Uterus (tissue), 4 donors: Measurements from ENCODE around the gene IGFLR1. TPM values are rescaled to one million over a fixed set of nuclear protein-coding genes. Genes with fewer than 3 reads are reported as not detected.
"Not testable (repeated sequence)": the region's sequence is repeated elsewhere in the genome, so short reads cannot be mapped to it uniquely, and the experiment has no call there.

Experiments
- DNase-seq, 2 donors: peaks; one replicate each; pipeline ENCODE4 v3.0.0-alpha.2; 2019 to 2020
- H3K27ac ChIP-seq, 2 donors: fragments of 200-600 bp; sonication (generic); 1 replicate in 1 of 2; 2 replicates in 1 of 2; pipeline ENCODE4 v1.5.1; 2016 to 2018
- H3K27me3 ChIP-seq, 2 donors: fragments of 200-600 bp; sonication (generic); one replicate each; pipeline ENCODE4 v1.5.1; 2018 to 2019; ENCODE audit warnings: control low read depth in 1 of 2
- H3K36me3 ChIP-seq, 2 donors: fragments of 200-600 bp; sonication (generic); one replicate each; pipeline ENCODE4 v1.5.1; 2019; ENCODE audit warnings: control low read depth in 1 of 2
- H3K4me1 ChIP-seq, 2 donors: fragments of 200-600 bp; sonication (generic); one replicate each; pipeline ENCODE4 v1.5.1; 2018 to 2019; ENCODE audit warnings: control low read depth in 1 of 2
- H3K4me3 ChIP-seq, 2 donors: fragments of 200-600 bp; sonication (generic); 1 replicate in 1 of 2; 2 replicates in 1 of 2; pipeline ENCODE4 v1.5.1; 2018 to 2019; ENCODE audit warnings: mild to moderate bottlenecking in 1 of 2
- H3K9me3 ChIP-seq, 2 donors: fragments of 200-600 bp; sonication (generic); one replicate each; pipeline ENCODE4 v1.5.1; 2019; ENCODE audit warnings: control low read depth in 1 of 2
- POLR2A ChIP-seq, 2 donors: fragments of 450-650 bp; IDR thresholded peaks; one replicate each; pipeline ENCODE4 v1.6.1; 2016; ENCODE audit warnings: antibody characterized with exemption in 2 of 2, mild to moderate bottlenecking in 1 of 2, moderate library complexity in 1 of 2
- intact Hi-C: fragments of 100-400 bp; cut with DNase I; formaldehyde crosslinking; loops from one replicate; pipeline ENCODE4 v1.15.1; 2023; ENCODE audit warnings: low total_unique reads
- total RNA-seq, 4 donors: library from RNA; depleted of rRNA in 3 of 4; stranded (reverse); fragments of >200 nt in 3 of 4; gene quantifications; one replicate each; pipeline versions ENCODE4 v1.1.0 to v1.2.4, GENCODE V29; 2014 to 2023
- TF ChIP-seq, protein P1 (sequence below), 4 experiments: fragments of 200-600 bp in 2 of 4; fragments of 450-650 bp in 2 of 4; sonication (generic) in 2 of 4; IDR thresholded peaks; one replicate each; pipeline ENCODE4 v1.5.1; 2016 to 2019; ENCODE audit warnings: antibody characterized with exemption in 4 of 4, mild to moderate bottlenecking in 2 of 4, moderate library complexity in 1 of 4
- donor health status: DM: yes; HTN: yes; CAD: no.

Gene IGFLR1
- total RNA-seq, 4 donors from 2014 or later, result 0.77 to 5.3 (median 2.2) TPM

DNA sequence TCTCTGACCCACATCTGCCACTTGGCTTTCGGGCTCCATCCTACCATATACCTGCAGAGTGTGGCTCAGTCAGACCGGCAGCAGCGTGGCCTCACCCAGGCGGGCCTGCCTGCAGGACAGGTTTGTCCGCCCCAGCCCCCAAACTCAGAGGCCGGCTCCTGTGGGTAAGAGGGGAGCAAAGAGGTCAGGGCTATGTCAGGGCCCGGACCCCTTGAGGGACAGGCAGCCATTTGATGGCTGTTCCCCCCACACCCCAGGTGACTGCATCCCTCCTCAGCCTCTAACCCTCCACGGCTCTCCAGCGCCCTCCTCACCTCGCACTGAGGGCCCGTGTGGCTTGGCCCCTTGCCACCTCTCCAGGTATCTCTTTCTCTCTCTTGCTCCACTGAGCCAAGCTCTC, 50.2 kb downstream of the IGFLR1 start:
- TF ChIP-seq, protein P1, sequence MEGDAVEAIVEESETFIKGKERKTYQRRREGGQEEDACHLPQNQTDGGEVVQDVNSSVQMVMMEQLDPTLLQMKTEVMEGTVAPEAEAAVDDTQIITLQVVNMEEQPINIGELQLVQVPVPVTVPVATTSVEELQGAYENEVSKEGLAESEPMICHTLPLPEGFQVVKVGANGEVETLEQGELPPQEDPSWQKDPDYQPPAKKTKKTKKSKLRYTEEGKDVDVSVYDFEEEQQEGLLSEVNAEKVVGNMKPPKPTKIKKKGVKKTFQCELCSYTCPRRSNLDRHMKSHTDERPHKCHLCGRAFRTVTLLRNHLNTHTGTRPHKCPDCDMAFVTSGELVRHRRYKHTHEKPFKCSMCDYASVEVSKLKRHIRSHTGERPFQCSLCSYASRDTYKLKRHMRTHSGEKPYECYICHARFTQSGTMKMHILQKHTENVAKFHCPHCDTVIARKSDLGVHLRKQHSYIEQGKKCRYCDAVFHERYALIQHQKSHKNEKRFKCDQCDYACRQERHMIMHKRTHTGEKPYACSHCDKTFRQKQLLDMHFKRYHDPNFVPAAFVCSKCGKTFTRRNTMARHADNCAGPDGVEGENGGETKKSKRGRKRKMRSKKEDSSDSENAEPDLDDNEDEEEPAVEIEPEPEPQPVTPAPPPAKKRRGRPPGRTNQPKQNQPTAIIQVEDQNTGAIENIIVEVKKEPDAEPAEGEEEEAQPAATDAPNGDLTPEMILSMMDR (IDR thresholded peaks at IDR 0.05), result no peak
- no peak for TF ChIP-seq POLR2A (IDR thresholded peaks at IDR 0.05)
- Histone ChIP-seq H3K4me3 (no peak overlapping the region), H3K27me3 (no peaks in the 10 kb centered on the region), H3K9me3 (no peaks in the 10 kb centered on the region), H3K36me3 (no peaks in the 10 kb centered on the region), H3K27ac (no peak overlapping the region), H3K4me1 (no peaks in the 10 kb centered on the region)
- intact Hi-C loops, result no loop called here
- DNase-seq, result no peak

DNA sequence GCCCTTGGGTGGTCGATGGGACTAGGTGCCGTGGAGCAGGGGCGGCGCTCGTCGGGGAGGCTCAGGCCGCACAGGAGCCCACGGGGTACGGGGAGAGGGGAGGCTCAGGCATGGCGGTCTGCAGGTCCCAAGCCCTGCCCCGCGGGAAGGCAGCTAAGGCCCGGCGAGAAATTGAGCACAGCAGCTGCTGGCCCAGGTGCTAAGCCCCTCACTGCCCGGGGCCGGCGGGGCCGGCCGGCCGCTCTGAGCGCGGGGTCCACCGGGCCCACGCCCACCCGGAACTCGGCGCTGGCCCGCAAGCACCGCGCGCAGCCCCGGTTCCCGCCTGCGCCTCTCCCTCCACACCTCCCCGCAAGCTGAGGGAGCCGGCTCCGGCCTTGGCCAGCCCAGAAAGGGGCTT, 51.1 kb downstream of the IGFLR1 start:
- H3K4me3 ChIP-seq, intact Hi-C loops, H3K27me3 ChIP-seq, H3K36me3 ChIP-seq, H3K9me3 ChIP-seq, DNase-seq, H3K4me1 ChIP-seq, H3K27ac ChIP-seq: not testable (repeated sequence)

DNA sequence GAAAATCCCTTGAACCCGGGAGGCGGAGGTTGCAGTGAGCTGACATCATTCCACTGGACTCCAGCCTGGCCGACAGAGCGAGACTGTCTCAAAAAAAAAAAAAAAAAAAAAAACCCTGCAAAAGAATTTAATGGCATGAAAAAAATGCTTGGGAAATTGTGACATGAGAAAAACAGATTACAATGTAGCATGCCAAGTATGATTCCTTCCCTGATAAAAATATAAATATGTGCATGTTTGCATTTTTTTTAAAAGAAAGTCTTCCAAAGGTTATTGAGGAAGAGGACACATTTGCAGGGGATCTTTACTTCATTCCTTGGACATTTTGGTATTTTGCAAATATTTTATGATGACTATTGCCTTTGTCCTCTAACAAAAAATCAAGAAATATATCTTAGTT, 52.4 kb downstream of the IGFLR1 start:
- Histone ChIP-seq H3K27me3 (no peaks in the 10 kb centered on the region), H3K4me1 (no peaks in the 10 kb centered on the region), H3K27ac (no peak overlapping the region), H3K9me3 (no peaks in the 10 kb centered on the region), H3K4me3 (no peak overlapping the region), H3K36me3 (no peaks in the 10 kb centered on the region)
- intact Hi-C loops, result no loop called here
- TF ChIP-seq, protein P1 (IDR thresholded peaks at IDR 0.05), result no peak
- no peak for TF ChIP-seq POLR2A (IDR thresholded peaks at IDR 0.05)
- no peak for DNase-seq

Other genes with a start within 250 kb of the IGFLR1 start
- gene DMKN, start 228.8 kb downstream of the IGFLR1 start, total RNA-seq, result 10 to 100 TPM in 3 of 4 donors, 1 to 10 TPM in 1; 4.4 to 73.7 (median 39.5) TPM
- under 1 TPM in 1 of 4 donors, not detected in 3; 0.37 TPM for gene SBSN, start 214.1 kb downstream of the IGFLR1 start, total RNA-seq
- not detected for gene GAPDHS, start 209.0 kb downstream of the IGFLR1 start, total RNA-seq
- 100 to 1,000 TPM in 1 of 4 donors, 10 to 100 TPM in 3; 34.6 to 111 (median 50.0) TPM for gene TMEM147, start 196.8 kb downstream of the IGFLR1 start, total RNA-seq
- gene ATP4A, start 178.8 kb downstream of the IGFLR1 start, total RNA-seq, result under 1 TPM in 1 of 4 donors, not detected in 3; 0.14 TPM
- not detected for gene PMIS2, start 156.3 kb downstream of the IGFLR1 start, total RNA-seq
- gene HAUS5, start 129.7 kb downstream of the IGFLR1 start, total RNA-seq, result 10 to 100 TPM in 3 of 4 donors, 1 to 10 TPM in 1; 6.1 to 37.9 (median 17.7) TPM
- 10 to 100 TPM; 23.8 to 60.0 (median 31.5) TPM for gene RBM42, start 113.4 kb downstream of the IGFLR1 start, total RNA-seq
- 1 to 10 TPM in 1 of 4 donors, under 1 TPM in 1, not detected in 2; 0.48 to 1.6 TPM for gene ETV2, start 100.7 kb downstream of the IGFLR1 start, total RNA-seq
- 100 to 1,000 TPM in 3 of 4 donors, 10 to 100 TPM in 1; 47.4 to 344 (median 208) TPM for gene COX6B1, start 94.1 kb downstream of the IGFLR1 start, total RNA-seq
- gene UPK1A, start 75.9 kb downstream of the IGFLR1 start, total RNA-seq, result under 1 TPM in 1 of 4 donors, not detected in 3; 0.91 TPM
- not detected for gene ZBTB32, start 37.9 kb downstream of the IGFLR1 start, total RNA-seq
- 10 to 100 TPM in 3 of 4 donors, 1 to 10 TPM in 1; 5.0 to 60.8 (median 16.8) TPM for gene KMT2B, start 24.4 kb downstream of the IGFLR1 start, total RNA-seq
- 100 to 1,000 TPM in 1 of 4 donors, 10 to 100 TPM in 2, 1 to 10 TPM in 1; 6.5 to 116 (median 19.5) TPM for gene U2AF1L4, start 3.0 kb upstream of the IGFLR1 start, total RNA-seq
- 10 to 100 TPM in 3 of 4 donors, 1 to 10 TPM in 1; 5.3 to 37.3 (median 18.8) TPM for gene PSENEN, start 3.2 kb upstream of the IGFLR1 start, total RNA-seq
- gene LIN37, start 6.1 kb upstream of the IGFLR1 start, total RNA-seq, result 10 to 100 TPM in 3 of 4 donors, 1 to 10 TPM in 1; 6.8 to 31.6 (median 16.9) TPM
- gene HSPB6, start 14.6 kb upstream of the IGFLR1 start, total RNA-seq, result 100 to 1,000 TPM in 3 of 4 donors, 10 to 100 TPM in 1; 24.5 to 217 (median 134) TPM
- 10 to 100 TPM in 1 of 4 donors, 1 to 10 TPM in 3; 1.0 to 52.6 (median 4.1) TPM for gene PROSER3, start 15.7 kb upstream of the IGFLR1 start, total RNA-seq
- gene ARHGAP33, start 33.1 kb upstream of the IGFLR1 start, total RNA-seq, result 10 to 100 TPM in 2 of 4 donors, 1 to 10 TPM in 1, under 1 TPM in 1; 0.26 to 43.4 (median 8.9) TPM
- not detected for gene PRODH2, start 70.4 kb upstream of the IGFLR1 start, total RNA-seq
- under 1 TPM in 1 of 4 donors, not detected in 3; 0.14 TPM for gene NPHS1, start 110.1 kb upstream of the IGFLR1 start, total RNA-seq
- gene KIRREL2, start 114.5 kb upstream of the IGFLR1 start, total RNA-seq, result 1 to 10 TPM in 1 of 4 donors, under 1 TPM in 1, not detected in 2; 0.55 to 2.8 TPM
- 10 to 100 TPM in 1 of 4 donors, 1 to 10 TPM in 1, not detected in 2; 6.1 to 16.2 TPM for gene APLP1, start 126.1 kb upstream of the IGFLR1 start, total RNA-seq
- 10 to 100 TPM in 2 of 4 donors, 1 to 10 TPM in 2; 4.4 to 18.2 (median 9.5) TPM for gene NFKBID, start 158.1 kb upstream of the IGFLR1 start, total RNA-seq
- 10 to 100 TPM in 1 of 4 donors, 1 to 10 TPM in 2, not detected in 1; 1.6 to 47.1 (median 4.5) TPM for gene HCST, start 160.1 kb upstream of the IGFLR1 start, total RNA-seq
- 10 to 100 TPM in 3 of 4 donors, 1 to 10 TPM in 1; 1.3 to 25.0 (median 14.9) TPM for gene TYROBP, start 165.8 kb upstream of the IGFLR1 start, total RNA-seq
- gene LRFN3, start 193.9 kb upstream of the IGFLR1 start, total RNA-seq, result 10 to 100 TPM in 2 of 4 donors, 1 to 10 TPM in 2; 3.1 to 22.4 (median 9.6) TPM